ENCODE results near the gene TLL2.
A peak's percentile ranks its signal among the peaks of the same experiment; 100 is the strongest.

The TLL2 gene

GRCh38 chr10:96395931-96396877 lies 117.5 kb downstream of the TLL2 start:
- DNase-seq (ENCODE audit: low read depth in 2 of 2), result peak; percentile 5 to 8

- DNase-seq (ENCODE audit: low read depth in 2 of 2), result no peak
These were observed 123.3 kb downstream of the TLL2 start for GRCh38 chr10:96390460-96390864.

GRCh38 chr10:96389785-96390184 lies 123.9 kb downstream of the TLL2 start:
- no peak for DNase-seq (ENCODE audit: low read depth in 2 of 2)

GRCh38 chr10:96387601-96388000 lies 126.1 kb downstream of the TLL2 start:
- DNase-seq (ENCODE audit: low read depth in 2 of 2), result no peak

GRCh38 chr10:96387161-96387560 lies 126.6 kb downstream of the TLL2 start:
- no peak for DNase-seq (ENCODE audit: low read depth in 2 of 2)

GRCh38 chr10:96384506-96384905 lies 129.2 kb downstream of the TLL2 start:
- no peak for DNase-seq (ENCODE audit: low read depth in 2 of 2)

- DNase-seq (ENCODE audit: low read depth in 2 of 2), result no peak
These were observed 132.9 kb downstream of the TLL2 start for GRCh38 chr10:96380821-96381220.

- no peak for DNase-seq (ENCODE audit: low read depth in 2 of 2)
These were observed 134.0 kb downstream of the TLL2 start for GRCh38 chr10:96379758-96380157.

- no peak for DNase-seq (ENCODE audit: low read depth in 2 of 2)
These were observed 135.0 kb downstream of the TLL2 start for GRCh38 chr10:96378741-96379140.

GRCh38 chr10:96377816-96378294 lies 135.9 kb downstream of the TLL2 start:
- no peak for DNase-seq (ENCODE audit: low read depth in 2 of 2)

GRCh38 chr10:96376483-96376882 lies 137.2 kb downstream of the TLL2 start:
- no peak for DNase-seq (ENCODE audit: low read depth in 2 of 2)

GRCh38 chr10:96374985-96375830 lies 138.5 kb downstream of the TLL2 start:
- DNase-seq (ENCODE audit: low read depth in 2 of 2), result peak; percentile 31 to 44

- no peak for DNase-seq (ENCODE audit: low read depth in 2 of 2)
These were observed 139.1 kb downstream of the TLL2 start for GRCh38 chr10:96374639-96374984.

- DNase-seq (ENCODE audit: low read depth in 2 of 2), result no peak
These were observed 139.7 kb downstream of the TLL2 start for GRCh38 chr10:96374004-96374403.

- DNase-seq (ENCODE audit: low read depth in 2 of 2), result no peak
These were observed 142.4 kb downstream of the TLL2 start for GRCh38 chr10:96371356-96371755.

- peak in 1 of 2 donors; percentile 18 for DNase-seq (ENCODE audit: low read depth in 2 of 2)
These were observed 143.1 kb downstream of the TLL2 start for GRCh38 chr10:96370584-96371157.

- no peak for DNase-seq (ENCODE audit: low read depth in 2 of 2)
These were observed 143.7 kb downstream of the TLL2 start for GRCh38 chr10:96369890-96370583.

- DNase-seq (ENCODE audit: low read depth in 2 of 2), result no peak
These were observed 144.8 kb downstream of the TLL2 start for GRCh38 chr10:96368971-96369370.

- DNase-seq (ENCODE audit: low read depth in 2 of 2), result no peak
These were observed 146.3 kb downstream of the TLL2 start for GRCh38 chr10:96367470-96367869.

GRCh38 chr10:96366508-96366907 lies 147.2 kb downstream of the TLL2 start:
- DNase-seq (ENCODE audit: low read depth in 2 of 2), result no peak

- DNase-seq (ENCODE audit: low read depth in 2 of 2), result no peak
These were observed 148.2 kb downstream of the TLL2 start for GRCh38 chr10:96365571-96365970.

- DNase-seq (ENCODE audit: low read depth in 2 of 2), result no peak
These were observed 153.0 kb downstream of the TLL2 start for GRCh38 chr10:96360766-96361165.

Data from stimulated activated CD8-positive, alpha-beta memory T cell treated with anti-CD3 and anti-CD28 coated beads, Interleukin-15, amount 100 ng/mL, for 4 hours (primary cell).